ENCODE data around the gene HABP4.

HABP4 gene

GRCh38 chr9:96496368-96497116, 46.6 kb downstream of the HABP4 start:
- no peak for DNase-seq (ENCODE audit: low read depth in 1 of 2, low spot score in 1 of 2)
- TF ChIP-seq REST (IDR thresholded peaks at IDR 0.05; ENCODE audit: insufficient replicate concordance, low read depth) (no peak), CTCF (IDR thresholded peaks at IDR 0.05; ENCODE audit: insufficient read depth, low read length) (no peak), GABPA (IDR thresholded peaks at IDR 0.05; ENCODE audit: low read depth) (no peak), SPI1 (IDR thresholded peaks at IDR 0.05; ENCODE audit: borderline replicate concordance, low read depth) (no peak), POLR2AphosphoS5 (IDR thresholded peaks at IDR 0.05; ENCODE audit: low read depth) (no peak)
- H3K27me3 ChIP-seq (ENCODE audit: insufficient read depth, poor library complexity, severe bottlenecking): no peaks in the 10 kb centered on the region
- no peak overlapping the region for H3K4me3 ChIP-seq (replicated peaks; ENCODE audit: insufficient read depth, low read length)
- H3K27ac ChIP-seq (replicated peaks): no peak overlapping the region

- H3K4me3 ChIP-seq (replicated peaks; ENCODE audit: insufficient read depth, low read length): no peak overlapping the region
- H3K27me3 ChIP-seq (ENCODE audit: insufficient read depth, poor library complexity, severe bottlenecking): no peaks in the 10 kb centered on the region
- no peak for DNase-seq (ENCODE audit: low read depth in 1 of 2, low spot score in 1 of 2)
- no peak overlapping the region for H3K27ac ChIP-seq (replicated peaks)
- TF ChIP-seq REST (IDR thresholded peaks at IDR 0.05; ENCODE audit: insufficient replicate concordance, low read depth): no peak
- TF ChIP-seq SPI1 (IDR thresholded peaks at IDR 0.05; ENCODE audit: borderline replicate concordance, low read depth): no peak
- TF ChIP-seq POLR2AphosphoS5 (IDR thresholded peaks at IDR 0.05; ENCODE audit: low read depth): no peak
- no peak for TF ChIP-seq CTCF (IDR thresholded peaks at IDR 0.05; ENCODE audit: insufficient read depth, low read length)
- TF ChIP-seq GABPA (IDR thresholded peaks at IDR 0.05; ENCODE audit: low read depth): no peak
These were observed 47.1 kb downstream of the HABP4 start for GRCh38 chr9:96497117-96497399.

GRCh38 chr9:96498796-96499195, 48.8 kb downstream of the HABP4 start:
- Histone ChIP-seq H3K4me3 (replicated peaks; ENCODE audit: insufficient read depth, low read length) (no peak overlapping the region), H3K27ac (replicated peaks) (no peak overlapping the region), H3K27me3 (ENCODE audit: insufficient read depth, poor library complexity, severe bottlenecking) (no peaks in the 10 kb centered on the region)
- DNase-seq (ENCODE audit: low read depth in 1 of 2, low spot score in 1 of 2): no peak
- TF ChIP-seq SPI1 (IDR thresholded peaks at IDR 0.05; ENCODE audit: borderline replicate concordance, low read depth): no peak
- no peak for TF ChIP-seq GABPA (IDR thresholded peaks at IDR 0.05; ENCODE audit: low read depth)
- TF ChIP-seq POLR2AphosphoS5 (IDR thresholded peaks at IDR 0.05; ENCODE audit: low read depth): no peak
- no peak for TF ChIP-seq REST (IDR thresholded peaks at IDR 0.05; ENCODE audit: insufficient replicate concordance, low read depth)
- TF ChIP-seq CTCF (IDR thresholded peaks at IDR 0.05; ENCODE audit: insufficient read depth, low read length): no peak
